Measurements from ENCODE around the gene SND1.

Gene SND1

DNA sequence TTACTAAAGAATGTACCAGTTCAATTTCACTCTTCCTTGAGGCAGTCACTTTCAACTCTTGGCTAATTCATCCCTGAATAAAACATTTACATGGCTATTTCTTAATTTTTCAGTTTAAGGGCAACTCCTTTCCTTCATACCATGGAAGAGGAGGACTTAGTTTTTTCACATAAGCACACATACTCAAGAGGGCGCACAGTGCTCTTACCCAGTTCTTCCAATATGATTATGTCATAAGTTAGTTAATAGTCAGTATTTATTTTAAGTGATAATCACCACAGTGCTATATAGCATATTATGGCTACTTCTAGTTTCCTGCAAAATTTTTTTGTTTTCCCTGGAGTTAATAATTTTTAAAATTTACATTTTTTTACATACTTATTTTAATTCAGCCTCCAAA lies 58.6 kb downstream of the SND1 start:
- TF ChIP-seq, protein P1, sequence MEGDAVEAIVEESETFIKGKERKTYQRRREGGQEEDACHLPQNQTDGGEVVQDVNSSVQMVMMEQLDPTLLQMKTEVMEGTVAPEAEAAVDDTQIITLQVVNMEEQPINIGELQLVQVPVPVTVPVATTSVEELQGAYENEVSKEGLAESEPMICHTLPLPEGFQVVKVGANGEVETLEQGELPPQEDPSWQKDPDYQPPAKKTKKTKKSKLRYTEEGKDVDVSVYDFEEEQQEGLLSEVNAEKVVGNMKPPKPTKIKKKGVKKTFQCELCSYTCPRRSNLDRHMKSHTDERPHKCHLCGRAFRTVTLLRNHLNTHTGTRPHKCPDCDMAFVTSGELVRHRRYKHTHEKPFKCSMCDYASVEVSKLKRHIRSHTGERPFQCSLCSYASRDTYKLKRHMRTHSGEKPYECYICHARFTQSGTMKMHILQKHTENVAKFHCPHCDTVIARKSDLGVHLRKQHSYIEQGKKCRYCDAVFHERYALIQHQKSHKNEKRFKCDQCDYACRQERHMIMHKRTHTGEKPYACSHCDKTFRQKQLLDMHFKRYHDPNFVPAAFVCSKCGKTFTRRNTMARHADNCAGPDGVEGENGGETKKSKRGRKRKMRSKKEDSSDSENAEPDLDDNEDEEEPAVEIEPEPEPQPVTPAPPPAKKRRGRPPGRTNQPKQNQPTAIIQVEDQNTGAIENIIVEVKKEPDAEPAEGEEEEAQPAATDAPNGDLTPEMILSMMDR (IDR thresholded peaks at IDR 0.05) = no peak
- DNase-seq (ENCODE audit: low spot score) = no peak
- H3K4me3 ChIP-seq = no peak overlapping the region
- no peak overlapping the region for H3K27ac ChIP-seq

DNA sequence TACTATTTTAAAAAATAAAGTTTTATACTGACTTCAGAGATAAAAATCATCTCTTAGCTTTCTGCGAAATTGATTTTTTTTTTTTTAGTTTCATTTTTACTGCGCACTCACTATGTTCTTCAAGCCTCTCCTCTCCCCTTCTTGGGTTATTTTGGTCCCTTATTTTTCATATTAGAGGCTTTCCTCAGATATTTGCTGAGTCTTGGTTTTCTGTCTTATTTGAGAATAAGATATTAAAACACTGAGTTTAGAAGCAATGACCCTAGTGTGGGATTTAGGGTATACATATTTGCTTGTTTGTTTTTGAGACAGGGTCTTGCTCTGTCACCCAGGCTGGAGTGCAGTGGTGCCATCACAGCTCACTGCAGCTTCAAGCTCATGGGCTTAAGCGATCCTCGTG lies 59.9 kb downstream of the SND1 start:
- DNase-seq (ENCODE audit: low spot score) = no peak
- TF ChIP-seq, protein P1 (IDR thresholded peaks at IDR 0.05) = no peak
- no peak overlapping the region for H3K4me3 ChIP-seq
- no peak overlapping the region for H3K27ac ChIP-seq

DNA sequence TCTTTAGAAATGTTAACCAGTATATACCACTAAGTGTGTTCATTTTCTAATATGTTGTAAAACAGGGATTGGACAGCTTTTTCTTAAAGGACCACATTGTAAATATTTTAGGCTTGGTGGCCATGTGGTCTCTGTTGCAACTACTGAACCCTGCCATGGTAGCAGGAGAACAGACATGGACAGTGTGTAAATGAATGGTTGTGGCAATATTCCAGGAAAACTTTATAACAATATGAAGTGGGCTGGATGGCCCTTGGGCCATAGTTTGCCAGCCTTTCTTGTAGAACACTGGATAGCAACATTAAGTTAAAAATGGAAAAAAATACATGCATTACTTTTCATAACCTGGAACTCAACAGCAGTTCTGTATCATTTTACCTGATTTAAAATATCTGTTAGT lies 61.0 kb downstream of the SND1 start:
- TF ChIP-seq, protein P1 (IDR thresholded peaks at IDR 0.05) = no peak
- H3K4me3 ChIP-seq = no peak overlapping the region
- DNase-seq (ENCODE audit: low spot score) = no peak
- no peak overlapping the region for H3K27ac ChIP-seq

DNA sequence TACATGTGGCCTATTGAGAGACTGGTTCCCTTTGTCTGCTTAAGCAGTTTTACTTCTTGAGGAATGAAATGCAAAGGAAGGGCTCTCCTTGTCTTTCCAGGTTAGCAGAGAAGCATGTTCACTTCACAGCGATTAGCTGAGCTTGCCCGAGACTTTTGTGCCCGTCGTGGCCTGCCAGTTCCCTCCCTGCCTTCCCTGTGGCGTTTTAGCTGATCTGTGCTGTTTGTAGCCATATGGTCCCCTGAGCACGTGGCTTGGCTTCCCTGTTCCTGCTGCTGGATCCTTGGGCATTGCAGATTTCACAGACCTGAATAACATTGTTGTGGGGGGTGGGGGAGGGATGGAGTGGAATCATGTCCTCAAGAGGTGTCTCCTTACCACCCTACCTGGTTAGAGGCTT lies 61.8 kb downstream of the SND1 start:
- TF ChIP-seq, protein P1 (IDR thresholded peaks at IDR 0.05) = no peak
- H3K4me3 ChIP-seq = no peak overlapping the region
- no peak overlapping the region for H3K27ac ChIP-seq
- DNase-seq (ENCODE audit: low spot score) = no peak

DNA sequence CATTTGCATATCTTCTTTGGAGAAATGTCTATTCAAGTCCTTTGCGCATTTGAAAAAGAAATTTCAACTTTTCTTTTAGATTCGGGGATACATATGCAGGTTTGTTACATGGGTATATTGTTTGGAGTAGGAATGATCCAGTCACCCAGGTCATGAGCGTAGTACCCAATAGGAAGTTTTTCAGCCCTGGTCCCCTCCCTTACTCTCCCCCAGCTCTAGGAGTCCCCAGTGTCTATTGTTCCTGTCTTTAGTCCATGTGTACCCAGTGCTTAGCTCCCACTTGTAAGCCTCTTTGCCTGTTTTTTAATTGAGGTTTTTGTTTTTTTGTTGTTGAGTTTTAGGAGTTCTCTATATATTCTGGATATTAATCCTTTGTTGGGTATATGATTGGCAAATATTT lies 63.3 kb downstream of the SND1 start:
- Histone ChIP-seq H3K4me3 (no peak overlapping the region), H3K27ac (no peak overlapping the region)
- TF ChIP-seq, protein P1 (IDR thresholded peaks at IDR 0.05) = no peak
- no peak for DNase-seq (ENCODE audit: low spot score)

DNA sequence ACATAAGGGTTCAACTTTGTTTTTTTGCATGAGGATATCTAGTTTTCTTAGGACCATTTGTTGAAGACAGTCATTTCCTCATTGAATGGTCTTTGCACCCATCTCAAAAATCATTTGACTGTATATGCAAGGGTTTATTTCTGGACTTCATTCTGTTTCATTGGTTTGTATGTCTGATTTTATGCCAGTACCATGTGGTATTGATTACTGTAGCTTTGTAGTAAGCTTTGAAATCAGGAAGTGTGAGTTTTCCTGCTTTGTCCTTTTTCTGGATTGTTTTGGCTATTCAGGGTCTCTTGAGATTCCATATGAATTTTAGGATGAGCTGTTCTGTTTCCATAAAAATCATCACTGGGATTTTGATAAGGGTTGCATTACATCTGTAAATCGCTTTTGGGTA lies 63.9 kb downstream of the SND1 start:
- TF ChIP-seq, protein P1 (IDR thresholded peaks at IDR 0.05) = no peak
- H3K4me3 ChIP-seq = no peak overlapping the region
- no peak overlapping the region for H3K27ac ChIP-seq
- DNase-seq (ENCODE audit: low spot score) = no peak

DNA sequence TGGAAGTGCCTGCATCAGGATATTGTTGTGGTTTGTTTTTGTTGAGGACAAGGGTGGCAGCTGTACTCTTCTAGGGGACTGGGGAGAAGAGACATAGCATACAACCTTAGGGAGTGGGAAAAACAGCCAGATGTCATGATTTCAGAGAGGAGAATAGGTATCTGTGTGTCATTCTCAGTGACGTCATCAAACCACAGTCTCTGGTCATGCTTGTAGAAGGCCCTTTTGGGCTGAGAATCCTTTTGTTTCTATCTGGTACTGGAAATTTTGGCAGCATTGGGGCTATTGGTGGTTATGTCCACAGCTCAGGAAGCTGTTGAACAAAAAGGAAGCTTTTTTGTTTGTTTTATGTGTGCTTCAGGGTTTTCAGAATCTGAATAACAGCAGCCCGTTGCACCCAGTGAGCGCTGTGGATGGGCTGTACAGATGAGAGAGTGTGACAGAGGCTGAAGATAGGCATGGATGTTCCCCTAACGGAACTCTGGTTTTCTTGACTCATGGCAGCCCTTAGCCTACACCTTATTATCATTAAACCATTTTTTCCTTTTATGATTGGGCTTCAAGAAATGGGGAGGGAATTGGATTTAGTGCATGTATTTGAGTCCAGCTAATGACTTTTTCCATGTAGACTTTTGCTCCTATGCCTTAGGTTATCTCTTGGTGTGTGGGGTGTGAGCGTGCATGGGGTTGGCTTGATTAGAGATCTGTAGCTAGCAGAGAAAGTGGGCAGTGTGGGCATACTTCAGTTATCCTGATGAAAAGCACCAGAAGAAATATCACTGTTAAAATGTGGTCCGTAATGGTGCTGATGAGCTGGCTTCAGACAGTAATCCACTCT lies 65.7 kb downstream of the SND1 start:
- no peak overlapping the region for H3K27ac ChIP-seq
- no peak for DNase-seq (ENCODE audit: low spot score)
- TF ChIP-seq, protein P1 (IDR thresholded peaks at IDR 0.05) = no peak
- H3K4me3 ChIP-seq = no peak overlapping the region
